Left renal cortex interstitium (tissue), 4 donors: Measurements from ENCODE around the gene GSK3A. TPM values are rescaled to one million over a fixed set of nuclear protein-coding genes. Genes with fewer than 3 reads are reported as not detected.

ENCODE experiments used
- DNase-seq, 4 donors: peaks; one replicate each; pipeline ENCODE4 v3.0.0-alpha.2; 2013; ENCODE audit warnings: low read depth in 4 of 4, low spot score in 2 of 4, missing footprints in 1 of 4
- polyA plus RNA-seq, 4 donors: library from polyadenylated mRNA; unstranded; fragments of 120-200 nt; gene quantifications; one replicate each; pipeline ENCODE4 v1.2.1, GENCODE V29; 2013; ENCODE audit not compliant: insufficient read length in 4 of 4

Gene GSK3A
- polyA plus RNA-seq, 4 donors, result 66.0 to 89.0 (median 73.6) TPM

GRCh38 chr19:42232435-42232834, 10.0 kb downstream of the GSK3A start:
- no peak for DNase-seq

GRCh38 chr19:42230571-42230970, 11.8 kb downstream of the GSK3A start:
- no peak for DNase-seq

GRCh38 chr19:42229855-42230351, 12.5 kb downstream of the GSK3A start:
- no peak for DNase-seq

- no peak for DNase-seq
These were observed 13.0 kb downstream of the GSK3A start for GRCh38 chr19:42229301-42229854.

GRCh38 chr19:42228641-42229040, 13.8 kb downstream of the GSK3A start:
- DNase-seq, result no peak

GRCh38 chr19:42226886-42227285, 15.5 kb downstream of the GSK3A start:
- DNase-seq, result no peak

- no peak for DNase-seq
These were observed 16.6 kb downstream of the GSK3A start for GRCh38 chr19:42225718-42226292.

- no peak for DNase-seq
These were observed 17.3 kb downstream of the GSK3A start for GRCh38 chr19:42224940-42225717.

- DNase-seq, result no peak
These were observed 21.7 kb downstream of the GSK3A start for GRCh38 chr19:42220751-42221097.

- DNase-seq, result peak; percentile 89 to 97 (median 94)
These were observed 22.3 kb downstream of the GSK3A start, which contains the start of gene ZNF526 for GRCh38 chr19:42219812-42220750. TSS of gene ZNF526 (plus strand) at chr19:42220312. CDS start at chr19:42224404, 4,092 bp downstream.

- peak; percentile 85 to 91 (median 89) for DNase-seq
These were observed 24.6 kb downstream of the GSK3A start, which contains the start of gene DEDD2 for GRCh38 chr19:42217520-42218437. TSS of gene DEDD2 (minus strand) at chr19:42217677. CDS start at chr19:42217007, 670 bp downstream.

- peak in 2 of 4 donors; percentile 26 to 32 for DNase-seq
These were observed 25.5 kb downstream of the GSK3A start for GRCh38 chr19:42216653-42217519.

GRCh38 chr19:42214810-42215485, 27.5 kb downstream of the GSK3A start:
- DNase-seq, result no peak

- no peak for DNase-seq
These were observed 29.5 kb downstream of the GSK3A start for GRCh38 chr19:42212886-42213285.

- DNase-seq, result no peak
These were observed 33.8 kb downstream of the GSK3A start for GRCh38 chr19:42208612-42209011.

GRCh38 chr19:42207767-42208271, 34.6 kb downstream of the GSK3A start:
- no peak for DNase-seq

GRCh38 chr19:42206871-42207755, 35.3 kb downstream of the GSK3A start:
- DNase-seq, result no peak
